H1 (cell line): Measurements from ENCODE around the gene RALGAPA2. TPM values are rescaled to one million over a fixed set of nuclear protein-coding genes. Genes with fewer than 3 reads are reported as not detected.

Experiments
- CTCF ChIA-PET: fragments of 300-600 bp; sonication (Branson Sonifier 250); formaldehyde crosslinking; loops from one replicate; lab custom pipeline; 2021; ENCODE audit not compliant: partially characterized antibody; lab: Charles Lee
- POLR2A ChIA-PET: fragments of 300-600 bp; sonication (Branson Sonifier 250); formaldehyde crosslinking; loops from one replicate; lab custom pipeline; 2021; ENCODE audit warnings: inconsistent platforms; ENCODE audit not compliant: partially characterized antibody; lab: Charles Lee
- DNase-seq, 2 experiments: peaks; one replicate each; pipeline versions ENCODE4 v3.0.0 to v3.0.0-alpha.2; 2010 to 2022; ENCODE audit warnings: low spot score in 2 of 2, low read depth in 1 of 2, mixed read lengths in 1 of 2
- FAIRE-seq: peaks from 2 replicates; lab custom pipeline; 2011; peaks lifted over from hg19 to GRCh38; lab: Jason Lieb, UNC
- H2AFZ ChIP-seq: 2 replicates; pipeline ENCODE4 v1.8.1; 2012; ENCODE audit warnings: low read length, inconsistent platforms
- H2AK5ac ChIP-seq: 2 replicates; pipeline ENCODE4 v1.6.1; 2013; ENCODE audit warnings: low read depth, low read length
- H2BK120ac ChIP-seq: replicated peaks from 2 replicates; pipeline ENCODE3; 2013; ENCODE audit warnings: low read depth, low read length, inconsistent platforms
- H2BK12ac ChIP-seq: 2 replicates; pipeline ENCODE4 v1.6.1; 2013; ENCODE audit warnings: low read depth, low read length
- H2BK15ac ChIP-seq: 2 replicates; pipeline ENCODE4 v1.6.1; 2013; ENCODE audit warnings: low read length
- H2BK20ac ChIP-seq: 2 replicates; pipeline ENCODE4 v1.6.1; 2013; ENCODE audit warnings: low read length
- H2BK5ac ChIP-seq: 2 replicates; pipeline ENCODE4 v1.6.1; 2013; ENCODE audit warnings: low read depth, low read length
- H3K14ac ChIP-seq: 2 replicates; pipeline ENCODE4 v1.6.1; 2013; ENCODE audit warnings: inconsistent platforms; ENCODE audit not compliant: insufficient read length
- H3K18ac ChIP-seq: 2 replicates; pipeline ENCODE4 v1.6.1; 2013; ENCODE audit warnings: low read length; ENCODE audit errors: extremely low read depth
- H3K23ac ChIP-seq: 2 replicates; pipeline ENCODE4 v1.6.1; 2013; ENCODE audit warnings: inconsistent platforms; ENCODE audit not compliant: insufficient read length
- H3K23me2 ChIP-seq: 2 replicates; pipeline ENCODE4 v1.6.1; 2013; ENCODE audit warnings: low read depth, low read length
- H3K27ac ChIP-seq: 2 replicates; pipeline ENCODE4 v1.6.1; 2011; ENCODE audit warnings: low read depth, low read length, inconsistent platforms
- H3K27me3 ChIP-seq, 4 experiments: replicated peaks in 1 of 4; 1 replicate in 1 of 4; 2 replicates in 3 of 4; pipeline versions ENCODE4 v1.6.1 to v1.8.1; 2011 to 2013; ENCODE audit warnings: low read length in 3 of 4, mild to moderate bottlenecking in 3 of 4, inconsistent platforms in 2 of 4, mixed read lengths in 2 of 4, moderate library complexity in 1 of 4; ENCODE audit not compliant: control insufficient read depth in 3 of 4, insufficient read depth in 3 of 4; ENCODE audit errors: extremely low read depth in 1 of 4
- H3K36me3 ChIP-seq, 4 experiments: 2 replicates each; pipeline versions ENCODE4 v1.6.1 to v1.8.1; 2011 to 2013; ENCODE audit warnings: mild to moderate bottlenecking in 4 of 4, low read length in 3 of 4, moderate library complexity in 2 of 4, control low read depth in 1 of 4, inconsistent platforms in 1 of 4; ENCODE audit not compliant: insufficient read depth in 4 of 4, control insufficient read depth in 2 of 4
- H3K4ac ChIP-seq: replicated peaks from 2 replicates; pipeline ENCODE3; 2013; ENCODE audit warnings: low read length, low read depth, mixed read lengths, inconsistent platforms; ENCODE audit not compliant: insufficient read length
- H3K4me1 ChIP-seq, 4 experiments: replicated peaks in 1 of 4; 1 replicate in 1 of 4; 2 replicates in 3 of 4; pipeline versions ENCODE4 v1.6.1 to v1.8.1; 2011 to 2013; ENCODE audit warnings: low read length in 3 of 4, inconsistent platforms in 2 of 4, mixed read lengths in 1 of 4; ENCODE audit not compliant: insufficient read depth in 4 of 4, control insufficient read depth in 3 of 4
- H3K4me2 ChIP-seq, 2 experiments: 2 replicates each; pipeline versions ENCODE4 v1.6.1 to v1.8.1; 2011 to 2013; ENCODE audit warnings: low read depth in 2 of 2, low read length in 2 of 2, control low read depth in 1 of 2, inconsistent platforms in 1 of 2, mild to moderate bottlenecking in 1 of 2; ENCODE audit not compliant: insufficient read depth in 1 of 2
- H3K4me3 ChIP-seq, 4 experiments: fragments of 200-600, 300-600 bp in 1 of 4; sonication (generic), shearing (Covaris generic), sonication (Bioruptor Twin) in 1 of 4; 2 replicates each; pipeline versions ENCODE4 v1.5.1 to v1.8.1; 2011 to 2016; ENCODE audit warnings: low read length in 4 of 4, low read depth in 3 of 4, control low read depth in 2 of 4, inconsistent platforms in 2 of 4, mild to moderate bottlenecking in 2 of 4, mixed read lengths in 1 of 4, moderate library complexity in 1 of 4; ENCODE audit not compliant: insufficient read depth in 2 of 4; ENCODE audit errors: extremely low read depth in 1 of 4
- H3K56ac ChIP-seq: replicated peaks from 2 replicates; pipeline ENCODE3; 2013; ENCODE audit warnings: low read depth, mild to moderate bottlenecking, mixed read lengths, low read length, inconsistent platforms; ENCODE audit not compliant: insufficient read length
- H3K79me1 ChIP-seq: 2 replicates; pipeline ENCODE4 v1.6.1; 2013; ENCODE audit warnings: low read depth, low read length, control low read depth
- H3K79me2 ChIP-seq, 2 experiments: 2 replicates each; pipeline versions ENCODE4 v1.6.1 to v1.8.1; 2012 to 2013; ENCODE audit warnings: low read length in 2 of 2, mild to moderate bottlenecking in 2 of 2, inconsistent platforms in 1 of 2; ENCODE audit not compliant: insufficient read depth in 2 of 2, control insufficient read depth in 1 of 2
- H3K9ac ChIP-seq, 4 experiments: replicated peaks in 1 of 4; 1 replicate in 1 of 4; 2 replicates in 3 of 4; pipeline versions ENCODE4 v1.6.1 to v1.8.1; 2011 to 2013; ENCODE audit warnings: low read depth in 3 of 4, low read length in 3 of 4, control low read depth in 2 of 4, mild to moderate bottlenecking in 2 of 4, moderate library complexity in 2 of 4, inconsistent platforms in 1 of 4; ENCODE audit errors: extremely low read depth in 1 of 4
- H3K9me3 ChIP-seq, 2 experiments: 2 replicates each; pipeline versions ENCODE4 v1.6.1 to v1.8.1; 2012 to 2013; ENCODE audit warnings: mild to moderate bottlenecking in 2 of 2, moderate library complexity in 2 of 2, control low read depth in 1 of 2, inconsistent platforms in 1 of 2, low read depth in 1 of 2, low read length in 1 of 2, mixed read lengths in 1 of 2; ENCODE audit not compliant: insufficient read depth in 2 of 2
- H4K20me1 ChIP-seq, 2 experiments: replicated peaks in 1 of 2; 2 replicates each; pipeline versions ENCODE3 to v1.8.1; 2011 to 2013; ENCODE audit warnings: inconsistent platforms in 2 of 2, low read length in 2 of 2, mild to moderate bottlenecking in 1 of 2; ENCODE audit not compliant: insufficient read depth in 2 of 2, control insufficient read depth in 1 of 2
- H4K5ac ChIP-seq: 2 replicates; pipeline ENCODE4 v1.6.1; 2013; ENCODE audit warnings: low read length, low read depth, mixed read lengths, inconsistent platforms; ENCODE audit not compliant: insufficient read length
- H4K8ac ChIP-seq: 2 replicates; pipeline ENCODE4 v1.8.0; 2013; ENCODE audit warnings: mild to moderate bottlenecking, moderate library complexity, low read length, inconsistent platforms; ENCODE audit not compliant: insufficient read depth; ENCODE audit errors: extremely low read depth
- H4K91ac ChIP-seq: replicated peaks from 2 replicates; pipeline ENCODE3; 2013; ENCODE audit warnings: low read length, mixed read lengths, inconsistent platforms; ENCODE audit not compliant: insufficient read length
- EP300 ChIP-seq, 2 experiments: IDR thresholded peaks; 1 replicate in 1 of 2; 2 replicates in 1 of 2; pipeline ENCODE4 v1.6.1; 2011 to 2012; ENCODE audit warnings: low read depth in 2 of 2, low read length in 2 of 2, mild to moderate bottlenecking in 2 of 2, borderline replicate concordance in 1 of 2, inconsistent platforms in 1 of 2, moderate library complexity in 1 of 2
- KDM1A ChIP-seq: fragments of 200-600, 300-600 bp; sonication (generic); IDR thresholded peaks from 2 replicates; pipeline ENCODE4 v1.7.1; 2016; ENCODE audit warnings: mild to moderate bottlenecking, low read length, borderline replicate concordance
- KDM5A ChIP-seq: fragments of 200-600 bp; IDR thresholded peaks from 2 replicates; pipeline ENCODE4 v1.7.1; 2012; ENCODE audit warnings: mild to moderate bottlenecking, low read length, inconsistent platforms, mixed read lengths
- POLR2AphosphoS5 ChIP-seq: IDR thresholded peaks from 2 replicates; pipeline ENCODE4 v1.6.1; 2011; ENCODE audit warnings: low read depth, low read length
- RFX5 ChIP-seq: IDR thresholded peaks from 2 replicates; pipeline ENCODE4 v1.6.1; 2011; ENCODE audit warnings: low read depth, low read length, improper control_type of control experiment, borderline replicate concordance
- SAP30 ChIP-seq: fragments of 300-600 bp; sonication (generic); IDR thresholded peaks from 2 replicates; pipeline ENCODE4 v1.7.1; 2012; ENCODE audit warnings: low read length, moderate library complexity, mild to moderate bottlenecking, inconsistent platforms; ENCODE audit not compliant: insufficient read depth, insufficient replicate concordance
- SIN3A ChIP-seq, 2 experiments: IDR thresholded peaks in 1 of 2; conservative IDR thresholded peaks in 1 of 2; 2 replicates each; pipeline ENCODE4 v1.6.1; 2011 to 2012; ENCODE audit warnings: low read length in 2 of 2, improper control_type of control experiment in 1 of 2, low read depth in 1 of 2, mild to moderate bottlenecking in 1 of 2
- SP2 ChIP-seq: IDR thresholded peaks from 2 replicates; pipeline ENCODE4 v1.6.1; 2012; ENCODE audit warnings: mild to moderate bottlenecking, low read length, inconsistent platforms
- SUZ12 ChIP-seq: fragments of 200-600 bp; sonication (generic); IDR thresholded peaks from 2 replicates; pipeline ENCODE4 v1.6.1; 2012; ENCODE audit warnings: mild to moderate bottlenecking, inconsistent platforms, low read length, moderate library complexity, mixed read lengths
- ZNF274 ChIP-seq: IDR thresholded peaks from 2 replicates; pipeline ENCODE4 v1.7.0; 2012; ENCODE audit warnings: low read length, borderline replicate concordance; ENCODE audit errors: extremely low read depth
- WGBS, 2 experiments: shearing (Covaris generic) in 1 of 2; methylation state at CpG; one replicate each; pipeline versions ENCODE4 v1.1.6 to v1.1.7; 2013 to 2015; ENCODE audit warnings: low lambda C conversion rate in 2 of 2, mixed read lengths in 2 of 2, inconsistent platforms in 1 of 2, low coverage in 1 of 2, missing lambda C conversion rate in 1 of 2; ENCODE audit not compliant: insufficient replicate concordance in 2 of 2, insufficient coverage in 1 of 2, insufficient read length in 1 of 2; ENCODE audit errors: extremely low coverage in 1 of 2, missing lambda C conversion rate in 1 of 2; 5-methylcytosine and 5-hydroxymethylcytosine counted together
- polyA plus RNA-seq, 7 experiments: library from polyadenylated mRNA; depleted of rRNA in 3 of 7; stranded (reverse) in 5 of 7; unstranded in 2 of 7; fragments of >200 nt in 5 of 7; fragments of 200-250 nt in 2 of 7; gene quantifications; 1 replicate in 5 of 7; 2 replicates in 1 of 7; 4 replicates in 1 of 7; pipeline versions ENCODE4 v1.2.1 to v1.2.3, GENCODE V29; 2011 to 2013; ENCODE audit warnings: missing spikeins in 2 of 7, mixed read lengths in 2 of 7
- total RNA-seq: library from RNA; stranded (reverse); fragmentation: NEBNext Ultra II Directional; extraction: Animal tissue kit (Norgen Biotek cat#: 25700); gene quantifications from 2 replicates; pipeline ENCODE4 v1.2.1, GENCODE V29; 2021
- TF ChIP-seq, protein P1 (sequence below): IDR thresholded peaks from 2 replicates; pipeline ENCODE4 v1.6.1; 2012; ENCODE audit warnings: inconsistent platforms

RALGAPA2 gene
- total and polyA plus RNA-seq, 2 of the 8 experiments (the other 6 are each of a cell fraction or from before 2014, with no cell fraction given) = 5.1 to 25.5 TPM

DNA sequence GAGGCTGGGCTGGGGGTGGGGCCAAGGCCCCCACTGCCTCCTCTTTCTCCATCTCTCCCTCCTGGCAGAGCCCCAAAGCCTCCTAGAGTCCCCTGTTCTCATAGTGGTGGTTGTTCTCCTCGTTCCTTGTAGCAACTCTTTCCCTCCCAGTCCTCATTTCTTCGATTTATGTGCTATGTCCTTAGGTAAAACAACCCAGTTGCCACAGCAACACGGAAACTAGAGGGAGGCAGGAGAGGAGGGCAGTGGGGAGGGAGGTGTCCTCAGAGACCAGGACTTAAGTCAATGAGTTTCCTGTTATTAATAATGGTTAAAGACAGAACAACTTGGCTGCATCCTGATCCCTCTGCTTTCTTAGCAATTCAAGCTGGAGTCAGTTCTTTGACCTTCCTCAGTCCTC is 183.6 kb downstream of the RALGAPA2 start:
- H3K4me3 ChIP-seq = no peak overlapping the region
- H4K91ac ChIP-seq = no peak overlapping the region
- H3K4ac ChIP-seq = no peak overlapping the region
- CTCF ChIA-PET = interaction anchor here (1.0 to 1.1 kb wide), 2 partner anchors 14 to 30 kb away, joined by 3 to 4 read pairs; no protein-coding TSS in a partner anchor
- H2AFZ ChIP-seq = no peak overlapping the region
- peaks cover 0 to 6% (median 0%) of the 10 kb centered on the region in 4 experiments; a peak in 1 of 8 replicates for H3K36me3 ChIP-seq
- no peak overlapping the region for H3K23ac ChIP-seq
- H3K14ac ChIP-seq = no peak overlapping the region
- H2BK20ac ChIP-seq = no peak overlapping the region
- no peak overlapping the region for H2BK120ac ChIP-seq
- no peak overlapping the region for H2BK12ac ChIP-seq
- 0 out of 2 replicates have a peak, but pooled peaks cover 2% of the 10 kb centered on the region for H3K79me1 ChIP-seq
- WGBS, 2 experiments = 100% methylated on average over 2 of the region's 3 CpGs; no CpG with 5 or more reads in 1 of the 2 experiments
- H4K5ac ChIP-seq = no peak overlapping the region
- no peak overlapping the region for H2AK5ac ChIP-seq
- no peak overlapping the region for H2BK15ac ChIP-seq
- no peaks in the 10 kb centered on the region for H3K23me2 ChIP-seq
- TF ChIP-seq RFX5 (no peak), SIN3A (conservative IDR thresholded peaks at IDR 0.05 in 1 of 2, IDR thresholded peaks at IDR 0.05 in 1 of 2; ENCODE audit: low read depth in 1 of 2, low read length in 2 of 2) (no peak), EP300 (IDR thresholded peaks at IDR 0.05; ENCODE audit: borderline replicate concordance in 1 of 2, low read depth in 2 of 2, low read length in 2 of 2) (no peak), ZNF274 (no peak), SP2 (no peak), KDM5A (no peak), SAP30 (no peak), KDM1A (no peak), POLR2AphosphoS5 (no peak), SUZ12 (no peak)
- TF ChIP-seq, protein P1, sequence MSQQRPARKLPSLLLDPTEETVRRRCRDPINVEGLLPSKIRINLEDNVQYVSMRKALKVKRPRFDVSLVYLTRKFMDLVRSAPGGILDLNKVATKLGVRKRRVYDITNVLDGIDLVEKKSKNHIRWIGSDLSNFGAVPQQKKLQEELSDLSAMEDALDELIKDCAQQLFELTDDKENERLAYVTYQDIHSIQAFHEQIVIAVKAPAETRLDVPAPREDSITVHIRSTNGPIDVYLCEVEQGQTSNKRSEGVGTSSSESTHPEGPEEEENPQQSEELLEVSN = no peak
- H3K9ac ChIP-seq = no peak overlapping the region
- peaks cover 0 to 5% (median 2%) of the 10 kb centered on the region in 4 experiments; a peak in 2 of 7 replicates for H3K4me1 ChIP-seq
- no peaks in the 10 kb centered on the region for H3K79me2 ChIP-seq
- no peak for DNase-seq
- no peak overlapping the region for H3K27ac ChIP-seq
- no peaks in the 10 kb centered on the region for H3K9me3 ChIP-seq
- H3K4me2 ChIP-seq = no peak overlapping the region
- no peak overlapping the region for H2BK5ac ChIP-seq
- H3K56ac ChIP-seq = no peak overlapping the region
- no peak for FAIRE-seq
- H4K20me1 ChIP-seq = peaks cover 0 to 3% of the 10 kb centered on the region in 2 experiments
- H3K18ac ChIP-seq = no peak overlapping the region
- no peaks in the 10 kb centered on the region for H3K27me3 ChIP-seq
- POLR2A ChIA-PET = no interaction called here
- no peak overlapping the region; the same call in 1 of the 2 replicates for H4K8ac ChIP-seq
